ENCODE data around the gene TKTL1. TPM values are rescaled to one million over a fixed set of nuclear protein-coding genes. Genes with fewer than 3 reads are reported as not detected.

The TKTL1 gene
- polyA plus RNA-seq, 1 donor (not counting 4 experiments of a cell fraction or from before 2014, with no cell fraction given): not detected

DNA sequence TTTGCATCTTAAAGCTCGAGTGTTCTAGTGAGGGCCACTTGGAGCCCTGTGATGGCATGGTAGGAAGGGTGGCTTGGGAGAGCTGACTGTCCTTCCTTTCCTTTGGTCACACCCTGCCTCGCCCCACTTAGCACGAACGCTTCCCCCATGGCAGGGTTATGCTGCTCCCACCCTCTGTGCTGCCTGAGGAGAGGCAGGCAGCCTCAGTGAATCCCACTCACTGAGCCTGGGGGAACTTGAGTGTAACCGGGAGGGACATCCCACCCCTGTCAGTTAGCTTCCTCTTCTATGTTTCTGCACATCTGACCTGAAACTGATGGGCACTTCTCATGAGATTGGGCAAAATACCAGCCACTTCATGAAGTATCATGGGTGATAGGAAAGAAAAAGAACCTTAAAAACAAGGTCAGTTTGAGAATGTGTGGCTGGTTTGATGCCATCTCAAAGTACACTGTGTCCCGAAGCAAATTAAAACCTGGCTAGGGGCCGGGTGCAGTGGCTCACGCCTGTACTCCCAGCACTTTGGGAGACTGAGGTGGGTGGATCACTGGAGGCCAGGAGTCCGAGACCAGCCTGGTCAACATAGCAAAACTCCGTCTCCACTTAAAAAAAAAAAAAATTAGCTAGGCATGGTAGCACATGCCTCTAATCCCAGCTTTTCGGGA is 10.1 kb downstream of the TKTL1 start:
- no peak for DNase-seq (ENCODE audit: low read depth, low spot score)
- H3K79me2 ChIP-seq (ENCODE audit: control insufficient read depth, insufficient read depth, low read length): no peaks in the 10 kb centered on the region
- H2AFZ ChIP-seq (ENCODE audit: control insufficient read depth, low read length): no peak overlapping the region
- no peaks in the 10 kb centered on the region for H3K4me1 ChIP-seq (ENCODE audit: control insufficient read depth, extremely low read depth, insufficient read depth, low read length)
- H3K4me2 ChIP-seq (ENCODE audit: control insufficient read depth, extremely low read depth, insufficient read depth, low read depth, low read length): no peak overlapping the region
- H3K9me1 ChIP-seq (ENCODE audit: control insufficient read depth, extremely low read depth, insufficient read depth, low read length): no peaks in the 10 kb centered on the region
- peaks cover 1% of the 10 kb centered on the region for H3K9me3 ChIP-seq (ENCODE audit: control insufficient read depth, low read depth, low read length)
- no peak overlapping the region for H3K9ac ChIP-seq (ENCODE audit: control insufficient read depth, extremely low read depth, insufficient read depth, low read length)
- H3K36me3 ChIP-seq (ENCODE audit: control insufficient read depth in 2 of 2, extremely low read depth in 1 of 2, insufficient read depth in 2 of 2, low read length in 2 of 2): no peaks in the 10 kb centered on the region
- H3K27ac ChIP-seq (ENCODE audit: control insufficient read depth, insufficient read depth, low read length): no peak overlapping the region
- dilution Hi-C loops (cut with MboI; ENCODE audit: extremely low pct_ligation_motif_present, low sequenced_read_pairs): no loop called here
- H4K20me1 ChIP-seq (ENCODE audit: control insufficient read depth, extremely low read depth, insufficient read depth, low read length): no peaks in the 10 kb centered on the region
- TF ChIP-seq, protein P1, sequence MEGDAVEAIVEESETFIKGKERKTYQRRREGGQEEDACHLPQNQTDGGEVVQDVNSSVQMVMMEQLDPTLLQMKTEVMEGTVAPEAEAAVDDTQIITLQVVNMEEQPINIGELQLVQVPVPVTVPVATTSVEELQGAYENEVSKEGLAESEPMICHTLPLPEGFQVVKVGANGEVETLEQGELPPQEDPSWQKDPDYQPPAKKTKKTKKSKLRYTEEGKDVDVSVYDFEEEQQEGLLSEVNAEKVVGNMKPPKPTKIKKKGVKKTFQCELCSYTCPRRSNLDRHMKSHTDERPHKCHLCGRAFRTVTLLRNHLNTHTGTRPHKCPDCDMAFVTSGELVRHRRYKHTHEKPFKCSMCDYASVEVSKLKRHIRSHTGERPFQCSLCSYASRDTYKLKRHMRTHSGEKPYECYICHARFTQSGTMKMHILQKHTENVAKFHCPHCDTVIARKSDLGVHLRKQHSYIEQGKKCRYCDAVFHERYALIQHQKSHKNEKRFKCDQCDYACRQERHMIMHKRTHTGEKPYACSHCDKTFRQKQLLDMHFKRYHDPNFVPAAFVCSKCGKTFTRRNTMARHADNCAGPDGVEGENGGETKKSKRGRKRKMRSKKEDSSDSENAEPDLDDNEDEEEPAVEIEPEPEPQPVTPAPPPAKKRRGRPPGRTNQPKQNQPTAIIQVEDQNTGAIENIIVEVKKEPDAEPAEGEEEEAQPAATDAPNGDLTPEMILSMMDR (optimal IDR thresholded peaks at IDR 0.05 in 1 of 3, IDR thresholded peaks at IDR 0.05 in 1 of 3, conservative IDR thresholded peaks at IDR 0.05 in 1 of 3; ENCODE audit: extremely low read depth in 1 of 3, insufficient read depth in 2 of 3, low read length in 3 of 3): no peak
- no peak for TF ChIP-seq EZH2 (IDR thresholded peaks at IDR 0.05; ENCODE audit: low read length)
- no peak overlapping the region for H3K4me3 ChIP-seq (ENCODE audit: control insufficient read depth in 2 of 3, extremely low read depth in 1 of 3, insufficient read depth in 2 of 3, low read depth in 1 of 3, low read length in 3 of 3)
- H3K27me3 ChIP-seq (ENCODE audit: control insufficient read depth, extremely low read depth, insufficient read depth, low read length): no peaks in the 10 kb centered on the region
- no peak for FAIRE-seq

DNA sequence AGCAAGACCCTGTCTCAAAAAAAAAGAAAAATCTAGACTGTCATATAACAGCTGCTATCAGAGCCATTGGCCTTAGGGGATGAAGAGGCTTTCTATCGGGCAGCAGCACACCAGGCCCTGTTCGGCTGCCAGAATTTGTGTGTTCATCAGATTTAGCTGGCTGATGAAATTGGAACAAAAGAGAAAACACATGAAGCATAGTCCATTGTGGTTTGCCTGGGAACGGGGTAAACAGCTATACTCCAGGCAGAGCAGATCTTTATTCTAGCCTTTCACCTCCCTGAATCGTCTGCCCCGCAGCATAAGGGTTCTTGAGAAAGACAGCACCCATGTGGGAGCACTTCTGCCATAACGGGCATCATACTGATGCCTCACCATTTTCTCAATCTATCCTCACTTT is 11.6 kb downstream of the TKTL1 start:
- H3K9ac ChIP-seq (ENCODE audit: control insufficient read depth, extremely low read depth, insufficient read depth, low read length): no peak overlapping the region
- TF ChIP-seq, protein P1 (optimal IDR thresholded peaks at IDR 0.05 in 1 of 3, IDR thresholded peaks at IDR 0.05 in 1 of 3, conservative IDR thresholded peaks at IDR 0.05 in 1 of 3; ENCODE audit: extremely low read depth in 1 of 3, insufficient read depth in 2 of 3, low read length in 3 of 3): no peak
- TF ChIP-seq EZH2 (IDR thresholded peaks at IDR 0.05; ENCODE audit: low read length): no peak
- FAIRE-seq: no peak
- H3K36me3 ChIP-seq (ENCODE audit: control insufficient read depth in 2 of 2, extremely low read depth in 1 of 2, insufficient read depth in 2 of 2, low read length in 2 of 2): no peaks in the 10 kb centered on the region
- dilution Hi-C loops (cut with MboI; ENCODE audit: extremely low pct_ligation_motif_present, low sequenced_read_pairs): no loop called here
- H4K20me1 ChIP-seq (ENCODE audit: control insufficient read depth, extremely low read depth, insufficient read depth, low read length): no peaks in the 10 kb centered on the region
- no peak overlapping the region for H3K27ac ChIP-seq (ENCODE audit: control insufficient read depth, insufficient read depth, low read length)
- no peaks in the 10 kb centered on the region for H3K4me1 ChIP-seq (ENCODE audit: control insufficient read depth, extremely low read depth, insufficient read depth, low read length)
- H2AFZ ChIP-seq (ENCODE audit: control insufficient read depth, low read length): no peak overlapping the region
- H3K4me2 ChIP-seq (ENCODE audit: control insufficient read depth, extremely low read depth, insufficient read depth, low read depth, low read length): no peak overlapping the region
- DNase-seq (ENCODE audit: low read depth, low spot score): no peak
- H3K9me3 ChIP-seq (ENCODE audit: control insufficient read depth, low read depth, low read length): peaks cover 1% of the 10 kb centered on the region
- no peaks in the 10 kb centered on the region for H3K27me3 ChIP-seq (ENCODE audit: control insufficient read depth, extremely low read depth, insufficient read depth, low read length)
- no peaks in the 10 kb centered on the region for H3K9me1 ChIP-seq (ENCODE audit: control insufficient read depth, extremely low read depth, insufficient read depth, low read length)
- no peaks in the 10 kb centered on the region for H3K79me2 ChIP-seq (ENCODE audit: control insufficient read depth, insufficient read depth, low read length)
- no peak overlapping the region for H3K4me3 ChIP-seq (ENCODE audit: control insufficient read depth in 2 of 3, extremely low read depth in 1 of 3, insufficient read depth in 2 of 3, low read depth in 1 of 3, low read length in 3 of 3)
